ENCODE data around the gene AP1G2.

GRCh38 chr14:23570806-23571483 is 3.4 kb upstream of the AP1G2 start:
- no peak for TF ChIP-seq POLR2A (IDR thresholded peaks at IDR 0.05)
- TF ChIP-seq, protein P1, sequence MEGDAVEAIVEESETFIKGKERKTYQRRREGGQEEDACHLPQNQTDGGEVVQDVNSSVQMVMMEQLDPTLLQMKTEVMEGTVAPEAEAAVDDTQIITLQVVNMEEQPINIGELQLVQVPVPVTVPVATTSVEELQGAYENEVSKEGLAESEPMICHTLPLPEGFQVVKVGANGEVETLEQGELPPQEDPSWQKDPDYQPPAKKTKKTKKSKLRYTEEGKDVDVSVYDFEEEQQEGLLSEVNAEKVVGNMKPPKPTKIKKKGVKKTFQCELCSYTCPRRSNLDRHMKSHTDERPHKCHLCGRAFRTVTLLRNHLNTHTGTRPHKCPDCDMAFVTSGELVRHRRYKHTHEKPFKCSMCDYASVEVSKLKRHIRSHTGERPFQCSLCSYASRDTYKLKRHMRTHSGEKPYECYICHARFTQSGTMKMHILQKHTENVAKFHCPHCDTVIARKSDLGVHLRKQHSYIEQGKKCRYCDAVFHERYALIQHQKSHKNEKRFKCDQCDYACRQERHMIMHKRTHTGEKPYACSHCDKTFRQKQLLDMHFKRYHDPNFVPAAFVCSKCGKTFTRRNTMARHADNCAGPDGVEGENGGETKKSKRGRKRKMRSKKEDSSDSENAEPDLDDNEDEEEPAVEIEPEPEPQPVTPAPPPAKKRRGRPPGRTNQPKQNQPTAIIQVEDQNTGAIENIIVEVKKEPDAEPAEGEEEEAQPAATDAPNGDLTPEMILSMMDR (IDR thresholded peaks at IDR 0.05): no peak
